Lung (tissue), 12 donors: Measurements from ENCODE around the gene C18orf32. TPM values are rescaled to one million over a fixed set of nuclear protein-coding genes. Genes with fewer than 3 reads are reported as not detected.

Source experiments
- ATAC-seq: fragments of 200-7000 bp; cut with Tn5 transposase; one replicate; pipeline ENCODE4 v1.9.1; 2020; ENCODE audit warnings: moderate number of reproducible peaks; ENCODE audit not compliant: insufficient read depth, low FRiP score
- DNase-seq, 3 donors: peaks; one replicate each; pipeline ENCODE4 v3.0.0-alpha.2; 2013 to 2017
- H3K27ac ChIP-seq, 2 donors: one replicate each; pipeline ENCODE4 v1.5.1; 2013; ENCODE audit warnings: mild to moderate bottlenecking in 2 of 2, moderate library complexity in 2 of 2, control low read depth in 1 of 2, inconsistent platforms in 1 of 2, low read depth in 1 of 2, low read length in 1 of 2
- H3K27me3 ChIP-seq, 3 donors: one replicate each; pipeline ENCODE4 v1.5.1; 2013; ENCODE audit warnings: low read length in 2 of 3; ENCODE audit not compliant: control insufficient read depth in 3 of 3, insufficient read depth in 3 of 3
- H3K36me3 ChIP-seq, 4 donors: one replicate each; pipeline ENCODE4 v1.5.1; 2013; ENCODE audit warnings: low read length in 4 of 4, mild to moderate bottlenecking in 1 of 4, moderate library complexity in 1 of 4; ENCODE audit not compliant: control insufficient read depth in 4 of 4, insufficient read depth in 4 of 4
- H3K4me1 ChIP-seq, 5 donors: one replicate each; pipeline ENCODE4 v1.5.1; 2013; ENCODE audit warnings: low read length in 5 of 5, mild to moderate bottlenecking in 2 of 5, moderate library complexity in 1 of 5; ENCODE audit not compliant: control insufficient read depth in 5 of 5, insufficient read depth in 5 of 5
- H3K4me3 ChIP-seq: one replicate; pipeline ENCODE4 v1.5.1; 2013; ENCODE audit warnings: mild to moderate bottlenecking, control low read depth, moderate library complexity
- H3K9ac ChIP-seq, 2 donors: one replicate each; pipeline ENCODE4 v1.5.1; 2013; ENCODE audit warnings: low read length in 2 of 2, control low read depth in 1 of 2; ENCODE audit not compliant: insufficient read depth in 1 of 2
- H3K9me3 ChIP-seq, 4 donors: one replicate each; pipeline ENCODE4 v1.5.1; 2013; ENCODE audit warnings: low read length in 3 of 4, mild to moderate bottlenecking in 1 of 4, moderate library complexity in 1 of 4; ENCODE audit not compliant: control insufficient read depth in 4 of 4, insufficient read depth in 3 of 4
- CTCF ChIP-seq: IDR thresholded peaks from 2 replicates; pipeline ENCODE4 v1.5.1; 2012; ENCODE audit warnings: mild to moderate bottlenecking; ENCODE audit errors: control extremely low read depth, extremely low read depth
- WGBS, 2 donors: extraction: QIAGEN DNeasy Blood & Tissue Kit; methylation state at CpG; one replicate each; pipeline ENCODE4 v1.1.7; 2013; 5-methylcytosine and 5-hydroxymethylcytosine counted together
- polyA plus RNA-seq, 2 donors: library from polyadenylated mRNA; stranded (reverse); fragments of 200-250 nt; gene quantifications; one replicate each; pipeline ENCODE4 v1.2.1, GENCODE V29; 2013
- total RNA-seq, 2 donors: library from RNA; depleted of rRNA in 1 of 2; stranded (reverse); fragments of >200 nt in 1 of 2; gene quantifications; one replicate each; pipeline ENCODE4 v1.2.1, GENCODE V29; 2014 to 2021
- donor health status: control.
- donor health status: control.
- donor health status: Bipolar disorder and iron deficiency.
- donor health status: healthy.
- donor health status: DM: yes; HTN: yes; CAD: no.

C18orf32 gene
- total and polyA plus RNA-seq, 4 donors, result 50.9 to 81.7 (median 67.7) TPM

- Histone ChIP-seq H3K9ac (no peak overlapping the region), H3K36me3 (peaks cover 0 to 14% (median 7%) of the 10 kb centered on the region in 4 donors), H3K27me3 (peaks cover 0 to 2% (median 0%) of the 10 kb centered on the region in 3 donors), H3K4me3 (no peak overlapping the region), H3K27ac (no peak overlapping the region), H3K9me3 (no peaks in the 10 kb centered on the region), H3K4me1 (peaks cover 0 to 14% (median 9%) of the 10 kb centered on the region in 5 donors)
- ATAC-seq, result no peak
- no peak for DNase-seq
- TF ChIP-seq CTCF, result no peak
- WGBS, 2 donors, result 43 to 73% methylated on average over 2 of the region's 2 CpGs
Measured at GRCh38 chr18:49495480-49495879, 8.4 kb upstream of the C18orf32 start.

- ATAC-seq, result no peak
- Histone ChIP-seq H3K9ac (no peak overlapping the region), H3K9me3 (no peaks in the 10 kb centered on the region), H3K27ac (no peak overlapping the region), H3K36me3 (peaks cover 1 to 18% (median 10%) of the 10 kb centered on the region in 4 donors), H3K4me3 (no peak overlapping the region), H3K4me1 (peaks cover 0 to 12% (median 10%) of the 10 kb centered on the region in 5 donors), H3K27me3 (no peaks in the 10 kb centered on the region)
- WGBS, 2 donors, result 86 to 89% methylated on average over 3 of the region's 3 CpGs
- TF ChIP-seq CTCF, result no peak
- no peak for DNase-seq
Measured at GRCh38 chr18:49495076-49495475, 8.0 kb upstream of the C18orf32 start.

- Histone ChIP-seq H3K9me3 (no peaks in the 10 kb centered on the region), H3K36me3 (peaks cover 1 to 21% (median 14%) of the 10 kb centered on the region in 4 donors), H3K4me3 (no peak overlapping the region), H3K27ac (no peak overlapping the region), H3K4me1 (peaks cover 0 to 14% (median 10%) of the 10 kb centered on the region in 5 donors), H3K9ac (no peak overlapping the region), H3K27me3 (no peaks in the 10 kb centered on the region)
- ATAC-seq, result no peak
- TF ChIP-seq CTCF, result no peak
- no peak for DNase-seq
- 91 to 92% methylated on average over 2 of the region's 2 CpGs for WGBS, 2 donors
Measured at GRCh38 chr18:49494660-49495059, 7.6 kb upstream of the C18orf32 start.

- WGBS, 2 donors, result 58 to 59% methylated on average over 6 of the region's 6 CpGs
- Histone ChIP-seq H3K27me3 (no peaks in the 10 kb centered on the region), H3K27ac (no peak overlapping the region), H3K9ac (no peak overlapping the region), H3K9me3 (no peaks in the 10 kb centered on the region), H3K4me3 (no peak overlapping the region), H3K36me3 (peaks cover 8 to 33% (median 25%) of the 10 kb centered on the region in 4 donors), H3K4me1 (peaks cover 0 to 16% (median 10%) of the 10 kb centered on the region in 5 donors)
- DNase-seq (no peak), ATAC-seq (no peak)
- no peak for TF ChIP-seq CTCF
Measured at GRCh38 chr18:49492694-49493033, 5.6 kb upstream of the C18orf32 start.
